Dendritic cell treated with granulocyte-macrophage colony-stimulating factor and Interleukin-4, amounts not matched to agents 40 ng/mL and 50 ng/mL, for 4 days (primary cell): ENCODE results near the gene MOCS1.

ENCODE experiments used
- H3K27ac Mint-ChIP-seq: one replicate; pipeline ENCODE4 v1.8.0; 2022; ENCODE audit warnings: mild to moderate bottlenecking, mixed read lengths
- H3K27me3 Mint-ChIP-seq: one replicate; pipeline ENCODE4 v1.8.0; 2022; ENCODE audit warnings: mild to moderate bottlenecking, mixed read lengths
- H3K36me3 Mint-ChIP-seq: one replicate; pipeline ENCODE4 v1.8.0; 2022; ENCODE audit warnings: low read depth, mixed read lengths
- H3K4me1 Mint-ChIP-seq: one replicate; pipeline ENCODE4 v1.8.0; 2022; ENCODE audit warnings: low read depth, mixed read lengths
- H3K4me3 Mint-ChIP-seq: one replicate; pipeline ENCODE4 v1.8.0; 2022; ENCODE audit warnings: mild to moderate bottlenecking, moderate library complexity, mixed read lengths
- H3K9me3 Mint-ChIP-seq: one replicate; pipeline ENCODE4 v1.8.0; 2022; ENCODE audit warnings: mixed read lengths
- intact Hi-C: fragments of 100-400 bp; cut with micrococcal nuclease; formaldehyde crosslinking; loops from one replicate; pipeline ENCODE4 v1.15.0; 2022

Gene MOCS1

DNA sequence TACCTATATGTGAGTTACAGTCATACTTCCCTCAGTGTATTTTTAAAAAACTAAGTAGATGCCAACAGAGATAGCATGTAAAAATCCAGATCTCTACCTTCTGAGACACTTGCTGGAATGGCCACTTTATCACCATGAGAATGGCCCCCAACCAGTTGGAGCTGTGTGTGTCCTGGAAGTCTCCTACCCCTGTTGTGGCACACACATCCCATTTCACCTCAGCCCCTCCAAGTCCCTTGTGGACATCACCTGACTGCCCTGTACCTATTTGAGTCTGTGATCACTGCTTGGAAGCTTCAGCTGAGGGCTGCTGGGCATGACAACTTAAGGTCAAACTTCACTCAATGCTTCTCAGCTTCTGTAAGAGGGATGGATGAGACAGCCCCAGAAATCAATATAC lies 24.1 kb downstream of the MOCS1 start:
- no peaks in the 10 kb centered on the region for H3K9me3 Mint-ChIP-seq
- H3K36me3 Mint-ChIP-seq: no peaks in the 10 kb centered on the region
- H3K27ac Mint-ChIP-seq: no peak overlapping the region
- H3K4me1 Mint-ChIP-seq: no peaks in the 10 kb centered on the region
- no peaks in the 10 kb centered on the region for H3K27me3 Mint-ChIP-seq
- intact Hi-C loops: no loop called here
- no peak overlapping the region for H3K4me3 Mint-ChIP-seq

DNA sequence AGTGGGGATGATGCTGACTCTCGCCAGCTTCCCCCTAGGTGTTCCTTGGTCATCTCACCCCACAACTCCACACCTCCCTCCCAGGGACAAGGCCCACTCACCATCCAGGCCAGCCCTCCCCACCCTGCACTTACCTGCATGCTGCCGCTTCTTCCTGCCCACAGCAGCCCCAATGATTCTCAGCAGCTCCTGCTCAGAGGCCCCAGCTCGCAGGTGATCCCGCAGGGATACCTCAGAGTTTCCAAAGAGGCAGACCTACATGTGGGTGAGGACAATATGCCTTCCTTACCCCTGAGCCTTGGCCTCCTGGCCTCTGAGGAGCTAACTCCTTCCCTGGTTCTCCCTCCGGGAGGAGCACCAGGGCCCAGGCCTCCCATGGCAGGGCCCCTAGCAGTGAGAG lies 24.6 kb downstream of the MOCS1 start:
- H3K4me1 Mint-ChIP-seq: no peaks in the 10 kb centered on the region
- no peaks in the 10 kb centered on the region for H3K9me3 Mint-ChIP-seq
- H3K27me3 Mint-ChIP-seq: no peaks in the 10 kb centered on the region
- H3K27ac Mint-ChIP-seq: no peak overlapping the region
- intact Hi-C loops: no loop called here
- no peak overlapping the region for H3K4me3 Mint-ChIP-seq
- no peaks in the 10 kb centered on the region for H3K36me3 Mint-ChIP-seq

DNA sequence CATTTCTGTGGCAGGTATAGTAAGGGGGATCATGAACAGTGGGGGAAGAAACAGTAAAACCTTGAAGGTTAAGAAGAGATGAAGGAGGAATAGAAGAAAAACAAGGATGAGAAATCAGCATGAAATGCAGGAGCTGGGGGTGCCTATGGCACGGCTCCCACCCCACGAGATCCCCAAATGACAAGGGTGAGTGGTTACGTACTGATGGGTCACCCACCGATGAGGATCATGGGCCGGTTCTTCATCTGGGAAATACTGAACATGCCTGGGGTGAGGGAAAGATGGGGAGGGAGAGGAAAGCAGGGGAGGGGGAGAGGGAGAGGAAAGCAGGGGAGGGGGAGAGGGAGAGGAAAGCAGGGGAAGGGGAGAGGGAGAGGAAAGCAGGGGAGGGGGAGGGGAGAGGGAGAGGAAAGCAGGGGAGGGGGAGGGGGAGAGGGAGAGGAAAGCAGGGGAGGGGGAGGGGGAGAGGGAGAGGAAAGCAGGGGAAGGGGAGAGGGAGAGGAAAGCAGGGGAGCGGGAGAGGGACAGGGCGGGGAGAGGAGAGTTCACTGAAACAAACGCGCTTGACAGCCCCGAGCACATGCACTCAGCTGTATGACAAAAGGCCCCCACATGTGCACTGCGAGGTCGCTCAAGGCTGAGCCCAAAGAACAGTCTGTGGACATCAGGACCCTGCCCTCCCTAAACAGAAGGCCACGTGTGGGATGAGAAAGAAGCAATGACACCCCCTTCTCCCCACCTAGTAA lies 25.3 kb downstream of the MOCS1 start:
- no peaks in the 10 kb centered on the region for H3K27me3 Mint-ChIP-seq
- H3K4me1 Mint-ChIP-seq: no peaks in the 10 kb centered on the region
- no peaks in the 10 kb centered on the region for H3K36me3 Mint-ChIP-seq
- no peaks in the 10 kb centered on the region for H3K9me3 Mint-ChIP-seq
- H3K4me3 Mint-ChIP-seq: no peak overlapping the region
- intact Hi-C loops: no loop called here
- H3K27ac Mint-ChIP-seq: no peak overlapping the region

DNA sequence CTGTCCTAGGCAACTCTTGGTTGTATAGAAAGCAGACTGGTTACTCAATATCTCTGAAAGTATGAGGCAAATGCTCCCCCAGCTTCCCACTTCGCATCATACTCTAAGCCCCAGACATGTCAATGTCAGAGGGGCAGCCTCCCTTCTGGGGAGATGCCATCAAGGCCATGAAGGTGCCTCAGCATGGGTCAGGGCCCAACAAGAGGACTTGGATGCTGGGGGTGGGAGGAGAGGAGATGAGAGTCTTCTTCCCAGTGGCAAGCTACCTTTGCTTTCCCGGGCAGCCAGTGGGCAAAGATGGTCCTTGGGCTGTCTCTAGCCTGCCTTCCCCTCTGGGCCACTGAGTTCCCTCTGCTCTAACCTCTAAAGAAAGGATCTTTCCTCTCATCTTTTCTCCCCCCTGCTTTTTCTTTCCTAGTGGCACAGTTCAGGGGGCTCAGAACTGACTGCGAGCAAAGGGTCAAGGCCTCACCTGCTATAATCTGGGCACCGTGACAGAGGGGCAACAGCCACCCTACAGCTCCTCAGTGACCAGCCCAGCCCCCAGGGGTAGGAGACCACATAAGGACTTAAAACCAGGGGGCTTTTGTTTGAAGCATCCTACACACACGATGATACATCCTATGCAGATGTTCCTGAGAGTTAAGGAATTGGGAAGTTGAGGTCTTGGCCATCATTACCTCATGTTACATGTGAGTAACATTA lies 26.2 kb downstream of the MOCS1 start:
- Mint-ChIP-seq H3K4me1 (no peaks in the 10 kb centered on the region), H3K27ac (no peak overlapping the region), H3K36me3 (no peaks in the 10 kb centered on the region), H3K27me3 (no peaks in the 10 kb centered on the region), H3K9me3 (no peaks in the 10 kb centered on the region), H3K4me3 (no peak overlapping the region)
- intact Hi-C loops: no loop called here

DNA sequence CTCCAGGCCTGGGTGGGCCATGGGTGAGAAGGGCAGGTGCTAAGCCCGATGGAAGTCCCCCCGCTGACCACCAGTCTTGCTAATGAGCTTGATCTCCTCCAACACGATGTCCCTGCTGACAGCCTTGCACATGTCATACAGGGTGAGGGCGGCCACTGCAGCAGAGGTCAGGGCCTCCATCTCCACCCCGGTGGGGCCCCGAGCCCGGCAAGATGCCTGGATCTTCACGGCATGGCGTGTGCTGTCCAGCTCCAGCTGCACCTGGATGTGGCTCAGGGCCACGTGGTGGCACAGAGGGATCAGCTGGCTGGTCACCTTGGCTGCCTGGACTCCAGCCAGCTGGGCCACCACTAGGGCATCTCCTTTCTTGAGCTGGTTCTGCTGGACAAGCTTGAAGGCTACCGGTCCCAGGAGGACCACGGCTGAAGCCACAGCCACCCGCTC lies 27.9 kb downstream of the MOCS1 start:
- H3K27me3 Mint-ChIP-seq: no peaks in the 10 kb centered on the region
- intact Hi-C loops: no loop called here
- H3K4me3 Mint-ChIP-seq: no peak overlapping the region
- no peaks in the 10 kb centered on the region for H3K9me3 Mint-ChIP-seq
- H3K27ac Mint-ChIP-seq: no peak overlapping the region
- no peaks in the 10 kb centered on the region for H3K4me1 Mint-ChIP-seq
- no peaks in the 10 kb centered on the region for H3K36me3 Mint-ChIP-seq

DNA sequence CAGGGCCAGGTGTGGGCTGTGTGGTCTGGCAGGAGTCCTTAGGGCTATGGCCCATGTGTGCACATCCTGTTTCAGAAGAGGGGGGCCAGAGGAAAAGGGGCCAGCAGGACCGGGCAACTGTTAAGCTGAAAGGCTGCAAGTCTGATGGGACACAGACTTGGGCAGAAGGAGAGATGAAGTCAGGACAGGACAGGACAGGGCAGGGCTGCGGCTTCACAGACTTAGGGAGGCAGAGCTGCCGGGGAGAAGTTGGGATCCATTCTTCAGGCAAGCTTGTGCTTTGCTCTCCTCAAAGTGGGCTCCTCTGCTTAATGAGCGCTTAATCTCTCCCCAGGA lies 28.7 kb downstream of the MOCS1 start:
- Mint-ChIP-seq H3K9me3 (no peaks in the 10 kb centered on the region), H3K4me1 (no peaks in the 10 kb centered on the region), H3K27me3 (no peaks in the 10 kb centered on the region), H3K27ac (no peak overlapping the region), H3K36me3 (no peaks in the 10 kb centered on the region), H3K4me3 (no peak overlapping the region)
- intact Hi-C loops: no loop called here

DNA sequence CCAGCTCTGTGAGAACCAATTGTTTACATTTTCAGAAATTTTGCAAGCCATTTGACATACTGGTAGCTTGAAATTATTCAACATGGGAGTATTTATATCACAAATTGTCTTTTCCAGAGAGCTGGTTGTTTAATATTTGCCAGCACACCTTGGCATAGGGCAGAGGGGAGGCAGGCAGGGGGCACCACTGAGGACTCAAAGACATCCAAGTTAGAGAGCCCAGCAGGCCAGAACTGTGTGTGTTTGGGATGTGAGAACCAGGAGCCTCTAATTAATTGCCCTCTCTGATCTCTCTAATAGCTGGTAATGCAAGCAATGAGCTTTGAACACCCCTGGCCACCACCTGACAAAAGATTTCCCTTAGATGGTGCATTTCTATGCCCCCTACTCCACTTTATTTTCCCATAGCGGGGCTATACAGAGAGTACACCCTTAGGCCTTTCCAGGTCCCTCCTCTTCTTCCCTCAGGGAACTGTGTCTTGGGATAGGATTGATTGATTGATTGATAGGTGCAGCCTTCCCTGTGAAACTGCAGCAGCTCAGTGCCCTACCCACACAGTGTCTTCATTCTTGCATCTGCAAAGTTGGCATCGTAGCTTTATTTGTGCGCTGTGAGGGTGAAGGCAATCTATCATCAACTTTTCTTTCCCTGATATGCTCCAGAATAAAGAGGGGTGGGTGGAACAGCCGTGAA lies 29.2 kb downstream of the MOCS1 start:
- H3K4me1 Mint-ChIP-seq: no peaks in the 10 kb centered on the region
- no peaks in the 10 kb centered on the region for H3K27me3 Mint-ChIP-seq
- H3K36me3 Mint-ChIP-seq: no peaks in the 10 kb centered on the region
- H3K9me3 Mint-ChIP-seq: no peaks in the 10 kb centered on the region
- intact Hi-C loops: no loop called here
- no peak overlapping the region for H3K27ac Mint-ChIP-seq
- H3K4me3 Mint-ChIP-seq: no peak overlapping the region

DNA sequence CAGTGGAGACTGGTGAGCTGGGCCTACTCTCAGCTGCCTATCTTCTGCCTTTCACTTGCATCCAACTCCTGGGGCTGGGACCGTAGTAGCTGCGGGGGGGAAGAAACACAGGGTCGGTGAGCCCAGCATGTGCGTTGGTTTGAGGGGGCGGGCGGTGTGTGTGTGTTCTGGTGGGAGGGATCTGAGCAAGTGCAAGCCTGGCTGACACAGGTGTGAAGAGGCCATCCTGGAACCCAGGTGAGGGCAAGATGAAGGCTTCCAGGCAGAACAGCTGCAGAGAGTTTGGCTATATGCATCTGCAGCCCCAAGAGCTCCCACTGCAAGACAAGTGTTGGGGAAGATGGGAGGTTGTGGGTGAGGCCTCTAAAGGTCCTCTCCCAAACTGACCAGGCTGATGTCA lies 30.6 kb downstream of the MOCS1 start:
- intact Hi-C loops: no loop called here
- Mint-ChIP-seq H3K27ac (no peak overlapping the region), H3K9me3 (no peaks in the 10 kb centered on the region), H3K27me3 (no peaks in the 10 kb centered on the region), H3K36me3 (no peaks in the 10 kb centered on the region), H3K4me3 (no peak overlapping the region), H3K4me1 (no peaks in the 10 kb centered on the region)

DNA sequence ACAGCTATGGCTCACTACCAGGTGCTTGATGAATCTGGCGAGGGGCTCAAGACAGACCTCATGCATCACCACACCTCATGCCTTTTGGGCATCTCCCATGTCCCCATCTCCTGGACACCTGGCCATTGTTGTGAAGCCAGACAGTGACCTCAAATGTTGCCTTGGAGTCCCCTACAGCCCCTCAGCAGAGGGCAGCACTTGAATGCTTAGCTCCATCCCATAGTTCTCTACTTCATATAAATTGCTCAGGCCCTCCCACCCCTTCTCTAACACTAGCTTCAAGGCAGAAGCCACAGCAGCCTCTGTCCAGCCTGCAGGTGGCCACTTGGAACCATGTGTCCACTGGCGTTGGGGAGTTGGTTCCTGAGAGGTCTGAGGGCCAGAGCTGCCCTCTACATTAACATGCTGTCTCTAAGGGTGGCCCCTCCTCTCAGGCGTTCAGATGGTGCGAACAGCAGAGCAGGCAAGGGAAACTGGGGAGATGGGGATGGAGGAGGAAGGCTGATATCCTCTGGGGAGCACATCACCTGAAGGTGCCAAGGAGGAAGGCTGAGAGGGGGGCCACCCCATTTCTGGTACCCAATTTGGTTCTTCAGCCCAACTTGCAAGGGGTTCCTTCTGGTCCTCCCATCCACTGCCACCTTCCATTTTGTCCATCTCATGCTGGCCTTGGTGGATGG lies 31.3 kb downstream of the MOCS1 start:
- H3K4me3 Mint-ChIP-seq: no peak overlapping the region
- no peaks in the 10 kb centered on the region for H3K9me3 Mint-ChIP-seq
- H3K4me1 Mint-ChIP-seq: no peaks in the 10 kb centered on the region
- intact Hi-C loops: no loop called here
- no peaks in the 10 kb centered on the region for H3K27me3 Mint-ChIP-seq
- no peak overlapping the region for H3K27ac Mint-ChIP-seq
- H3K36me3 Mint-ChIP-seq: no peaks in the 10 kb centered on the region

DNA sequence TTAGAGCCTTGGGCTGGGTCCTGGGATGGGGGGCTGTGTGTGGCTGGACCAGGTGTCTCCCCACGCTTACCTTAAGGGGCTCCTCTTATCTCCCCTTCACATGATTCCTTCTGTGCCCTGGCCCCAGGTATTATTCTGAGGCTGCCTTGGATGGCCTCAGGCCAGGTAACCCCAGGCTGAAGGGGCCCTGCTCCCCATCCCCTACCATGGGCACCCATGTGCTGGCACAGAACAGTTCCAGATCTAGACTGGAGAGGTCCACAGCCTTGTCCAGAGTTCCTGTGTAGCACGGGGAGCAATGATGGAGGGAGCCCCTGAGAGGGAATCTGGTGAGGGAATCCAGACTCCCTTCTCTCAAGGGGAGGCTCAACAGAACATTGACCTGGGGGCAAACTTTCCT lies 32.1 kb downstream of the MOCS1 start:
- Mint-ChIP-seq H3K9me3 (no peaks in the 10 kb centered on the region), H3K27me3 (no peaks in the 10 kb centered on the region), H3K27ac (no peak overlapping the region), H3K4me3 (no peak overlapping the region), H3K4me1 (no peaks in the 10 kb centered on the region), H3K36me3 (no peaks in the 10 kb centered on the region)
- intact Hi-C loops: no loop called here

DNA sequence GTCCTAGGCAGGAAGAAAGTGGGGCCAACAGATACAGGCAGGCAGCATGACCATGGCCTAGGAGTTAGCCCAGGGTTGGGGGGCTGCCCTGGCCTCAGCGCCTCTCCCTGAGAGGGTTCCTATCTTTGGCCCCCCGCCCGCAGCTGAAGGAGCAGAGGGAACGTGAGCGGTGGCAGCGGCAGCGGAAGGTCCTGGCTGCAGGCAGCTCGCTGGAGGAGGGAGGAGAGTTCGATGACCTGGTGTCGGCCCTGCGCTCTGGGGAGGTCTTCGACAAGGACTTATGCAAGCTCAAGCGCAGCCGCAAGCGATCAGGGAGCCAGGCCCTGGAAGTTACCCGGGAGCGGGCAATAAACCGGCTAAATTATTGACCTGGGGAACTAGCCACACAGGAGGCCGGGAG lies 32.6 kb downstream of the MOCS1 start:
- no peak overlapping the region for H3K4me3 Mint-ChIP-seq
- no peaks in the 10 kb centered on the region for H3K27me3 Mint-ChIP-seq
- intact Hi-C loops: no loop called here
- no peaks in the 10 kb centered on the region for H3K4me1 Mint-ChIP-seq
- no peak overlapping the region for H3K27ac Mint-ChIP-seq
- H3K9me3 Mint-ChIP-seq: no peaks in the 10 kb centered on the region
- H3K36me3 Mint-ChIP-seq: no peaks in the 10 kb centered on the region

DNA sequence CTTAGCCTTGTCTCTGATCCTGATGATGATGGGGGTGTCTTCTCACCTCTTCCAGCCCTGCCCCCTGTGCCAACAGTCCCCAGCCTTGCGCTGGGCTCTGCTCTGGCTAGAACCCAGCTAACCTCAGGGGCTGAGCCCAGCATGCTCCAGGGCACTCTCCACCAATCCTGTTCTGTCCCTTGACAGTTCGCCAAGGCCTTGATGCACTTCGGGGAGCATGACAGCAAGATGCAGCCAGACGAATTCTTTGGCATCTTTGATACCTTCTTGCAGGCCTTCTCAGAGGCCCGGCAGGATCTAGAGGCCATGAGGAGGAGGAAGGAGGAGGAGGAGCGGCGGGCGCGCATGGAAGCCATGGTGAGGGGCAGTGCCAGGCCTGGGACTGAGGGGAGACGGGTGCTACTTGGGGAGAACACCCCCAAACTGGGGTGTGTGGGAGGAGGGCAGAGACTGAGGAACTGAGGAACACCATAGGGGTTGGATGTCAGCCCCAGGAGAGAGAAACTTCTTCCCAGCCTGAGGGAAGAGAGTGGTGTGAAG lies 33.1 kb downstream of the MOCS1 start:
- H3K4me3 Mint-ChIP-seq: no peak overlapping the region
- H3K27me3 Mint-ChIP-seq: no peaks in the 10 kb centered on the region
- intact Hi-C loops: no loop called here
- no peaks in the 10 kb centered on the region for H3K36me3 Mint-ChIP-seq
- H3K27ac Mint-ChIP-seq: no peak overlapping the region
- no peaks in the 10 kb centered on the region for H3K9me3 Mint-ChIP-seq
- H3K4me1 Mint-ChIP-seq: no peaks in the 10 kb centered on the region

DNA sequence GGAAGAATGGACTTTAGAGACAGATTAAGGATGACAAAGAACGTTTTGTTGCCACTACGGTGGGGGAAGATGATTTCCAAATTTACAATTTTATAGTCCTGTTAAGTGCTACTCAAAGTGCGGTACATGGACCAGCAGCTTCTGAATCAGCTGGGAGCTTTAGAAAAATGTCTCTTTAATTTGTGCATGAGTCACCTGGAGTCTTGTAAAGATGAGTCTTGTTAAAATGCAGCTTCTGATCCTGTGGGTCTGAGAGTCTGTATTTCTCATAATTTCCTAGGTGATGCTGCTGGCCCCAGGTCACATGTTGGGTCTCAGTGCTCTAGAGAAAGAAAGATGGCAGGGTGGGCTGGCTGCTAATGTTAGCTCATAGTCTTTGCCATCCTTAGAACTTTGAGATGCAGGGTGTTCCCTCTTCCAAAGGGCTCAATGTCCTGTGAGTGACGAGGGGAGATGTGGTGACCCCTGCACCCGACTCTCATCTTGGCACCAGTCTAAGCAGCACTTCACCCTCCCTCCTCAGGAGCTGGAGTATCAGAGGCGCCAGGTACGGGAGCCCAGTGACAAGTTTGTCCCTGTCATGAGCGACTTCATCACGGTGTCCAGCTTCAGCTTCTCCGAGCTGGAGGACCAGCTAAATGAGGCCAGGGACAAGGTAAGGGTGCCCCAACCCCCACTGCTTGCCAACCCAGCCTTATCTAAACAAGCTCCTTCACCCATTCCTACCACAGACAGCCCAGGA lies 34.5 kb downstream of the MOCS1 start:
- Mint-ChIP-seq H3K36me3 (no peaks in the 10 kb centered on the region), H3K27me3 (no peaks in the 10 kb centered on the region), H3K4me1 (no peaks in the 10 kb centered on the region), H3K27ac (no peak overlapping the region), H3K4me3 (no peak overlapping the region), H3K9me3 (no peaks in the 10 kb centered on the region)
- intact Hi-C loops: no loop called here
